ENCODE results near the gene SELP. TPM values are rescaled to one million over a fixed set of nuclear protein-coding genes. Genes with fewer than 3 reads are reported as not detected.

Gene SELP
- total RNA-seq, 2 experiments from 2014 or later = 0.13 TPM; not detected in 1

GRCh38 chr1:169651035-169651434, 21.1 kb upstream of the SELP start:
- POLR2A ChIA-PET = no interaction called here

GRCh38 chr1:169650551-169650950, 20.6 kb upstream of the SELP start:
- CTCF ChIA-PET = interaction anchor here (0.9 to 1.5 kb wide), 2 partner anchors 11 to 62 kb away, joined by 3 to 5 read pairs; no protein-coding TSS in a partner anchor
- ATAC-seq = no peak
- Mint-ChIP-seq H3K4me1 (ENCODE audit: low read depth) (peaks cover 24% of the 10 kb centered on the region), H3K4me3 (no peak overlapping the region), H3K27me3 (ENCODE audit: low read depth) (no peaks in the 10 kb centered on the region), H3K9me3 (ENCODE audit: insufficient read depth) (peaks cover 6% of the 10 kb centered on the region), H3K27ac (no peak overlapping the region), H3K36me3 (ENCODE audit: low read depth) (peaks cover 3% of the 10 kb centered on the region)
- DNase-seq = no peak
- POLR2A ChIA-PET = no interaction called here

More at GRCh38 chr1:169651035-169651434, 21.1 kb upstream of the SELP start:
- H3K27ac Mint-ChIP-seq = no peak overlapping the region
- peaks cover 6% of the 10 kb centered on the region for H3K9me3 Mint-ChIP-seq (ENCODE audit: insufficient read depth)
- CTCF ChIA-PET = interaction anchor here (1.5 kb wide), 1 partner anchor 12 kb away, joined by 3 read pairs; no protein-coding TSS in a partner anchor
- no peak overlapping the region for H3K4me3 Mint-ChIP-seq
- peaks cover 3% of the 10 kb centered on the region for H3K36me3 Mint-ChIP-seq (ENCODE audit: low read depth)
- H3K27me3 Mint-ChIP-seq (ENCODE audit: low read depth) = no peaks in the 10 kb centered on the region
- H3K4me1 Mint-ChIP-seq (ENCODE audit: low read depth) = peaks cover 29% of the 10 kb centered on the region
- ATAC-seq = no peak
- no peak for DNase-seq

- DNase-seq = no peak
- Mint-ChIP-seq H3K36me3 (ENCODE audit: low read depth) (peaks cover 5% of the 10 kb centered on the region), H3K4me3 (no peak overlapping the region), H3K4me1 (ENCODE audit: low read depth) (peaks cover 21% of the 10 kb centered on the region), H3K27me3 (ENCODE audit: low read depth) (no peaks in the 10 kb centered on the region), H3K9me3 (ENCODE audit: insufficient read depth) (peaks cover 6% of the 10 kb centered on the region), H3K27ac (peak overlapping the region; percentile 22)
- ChIA-PET CTCF (interaction anchor here (0.6 kb wide), 1 partner anchor 22 kb away, joined by 3 read pairs; no protein-coding TSS in a partner anchor), POLR2A (no interaction called here)
- ATAC-seq = no peak
Measured at GRCh38 chr1:169648709-169649108, 18.8 kb upstream of the SELP start.

- H3K4me3 Mint-ChIP-seq = no peak overlapping the region
- peaks cover 21% of the 10 kb centered on the region for H3K4me1 Mint-ChIP-seq (ENCODE audit: low read depth)
- no peak overlapping the region for H3K27ac Mint-ChIP-seq
- POLR2A ChIA-PET = no interaction called here
- peaks cover 6% of the 10 kb centered on the region for H3K9me3 Mint-ChIP-seq (ENCODE audit: insufficient read depth)
- no peak for ATAC-seq
- H3K36me3 Mint-ChIP-seq (ENCODE audit: low read depth) = peaks cover 5% of the 10 kb centered on the region
- DNase-seq = no peak
- CTCF ChIA-PET = interaction anchor here (0.6 to 1.0 kb wide), 2 partner anchors 21 to 45 kb away, joined by 3 read pairs; no protein-coding TSS in a partner anchor
- no peaks in the 10 kb centered on the region for H3K27me3 Mint-ChIP-seq (ENCODE audit: low read depth)
Measured at GRCh38 chr1:169648187-169648586, 18.3 kb upstream of the SELP start.

GRCh38 chr1:169647512-169647911, 17.6 kb upstream of the SELP start:
- ChIA-PET CTCF (interaction anchor here (1.0 kb wide), 1 partner anchor 45 kb away, joined by 3 read pairs; no protein-coding TSS in a partner anchor), POLR2A (no interaction called here)
- Mint-ChIP-seq H3K9me3 (ENCODE audit: insufficient read depth) (peaks cover 6% of the 10 kb centered on the region), H3K36me3 (ENCODE audit: low read depth) (peaks cover 5% of the 10 kb centered on the region), H3K27me3 (ENCODE audit: low read depth) (no peaks in the 10 kb centered on the region), H3K27ac (no peak overlapping the region), H3K4me3 (no peak overlapping the region), H3K4me1 (ENCODE audit: low read depth) (peaks cover 21% of the 10 kb centered on the region)
- DNase-seq (no peak), ATAC-seq (no peak)

GRCh38 chr1:169644297-169644696, 14.4 kb upstream of the SELP start:
- Mint-ChIP-seq H3K36me3 (ENCODE audit: low read depth) (peaks cover 5% of the 10 kb centered on the region), H3K9me3 (ENCODE audit: insufficient read depth) (peaks cover 6% of the 10 kb centered on the region), H3K4me1 (ENCODE audit: low read depth) (peaks cover 17% of the 10 kb centered on the region), H3K4me3 (no peak overlapping the region), H3K27me3 (ENCODE audit: low read depth) (no peaks in the 10 kb centered on the region), H3K27ac (no peak overlapping the region)
- DNase-seq = no peak
- CTCF ChIA-PET = interaction anchor here (2.5 kb wide), 1 partner anchor 43 kb away, joined by 10 read pairs; no protein-coding TSS in a partner anchor
- no peak for ATAC-seq
- POLR2A ChIA-PET = no interaction called here

GRCh38 chr1:169634877-169635276, 5.0 kb upstream of the SELP start:
- peaks cover 31% of the 10 kb centered on the region for H3K9me3 Mint-ChIP-seq (ENCODE audit: insufficient read depth)
- ChIA-PET POLR2A (no interaction called here), CTCF (interaction anchor here (1.0 to 1.3 kb wide), 2 partner anchors 33 to 83 kb away, joined by 3 read pairs; no protein-coding TSS in a partner anchor)
- peaks cover 6% of the 10 kb centered on the region for H3K4me1 Mint-ChIP-seq (ENCODE audit: low read depth)
- ATAC-seq (no peak), DNase-seq (no peak)
- H3K36me3 Mint-ChIP-seq (ENCODE audit: low read depth) = peaks cover 21% of the 10 kb centered on the region
- H3K27ac Mint-ChIP-seq = no peak overlapping the region
- no peaks in the 10 kb centered on the region for H3K27me3 Mint-ChIP-seq (ENCODE audit: low read depth)
- no peak overlapping the region for H3K4me3 Mint-ChIP-seq

GRCh38 chr1:169634145-169634544, 4.2 kb upstream of the SELP start:
- DNase-seq = no peak
- no peak overlapping the region for H3K27ac Mint-ChIP-seq
- peaks cover 21% of the 10 kb centered on the region for H3K36me3 Mint-ChIP-seq (ENCODE audit: low read depth)
- peaks cover 31% of the 10 kb centered on the region for H3K9me3 Mint-ChIP-seq (ENCODE audit: insufficient read depth)
- no peak for ATAC-seq
- POLR2A ChIA-PET = no interaction called here
- CTCF ChIA-PET = interaction anchor here (1.0 to 1.3 kb wide), 2 partner anchors 33 to 82 kb away, joined by 3 read pairs; no protein-coding TSS in a partner anchor
- H3K4me1 Mint-ChIP-seq (ENCODE audit: low read depth) = peaks cover 10% of the 10 kb centered on the region
- H3K27me3 Mint-ChIP-seq (ENCODE audit: low read depth) = no peaks in the 10 kb centered on the region
- no peak overlapping the region for H3K4me3 Mint-ChIP-seq

GRCh38 chr1:169631249-169631648, 1.3 kb upstream of the SELP start:
- H3K9me3 Mint-ChIP-seq (ENCODE audit: insufficient read depth) = peaks cover 26% of the 10 kb centered on the region
- no peak overlapping the region for H3K4me3 Mint-ChIP-seq
- peaks cover 17% of the 10 kb centered on the region for H3K36me3 Mint-ChIP-seq (ENCODE audit: low read depth)
- DNase-seq (no peak), ATAC-seq (no peak)
- H3K4me1 Mint-ChIP-seq (ENCODE audit: low read depth) = peaks cover 27% of the 10 kb centered on the region
- ChIA-PET POLR2A (no interaction called here), CTCF (interaction anchor here (0.7 to 0.9 kb wide), 2 partner anchors 14 to 46 kb away, joined by 3 read pairs; no protein-coding TSS in a partner anchor)
- no peak overlapping the region for H3K27ac Mint-ChIP-seq
- H3K27me3 Mint-ChIP-seq (ENCODE audit: low read depth) = no peaks in the 10 kb centered on the region

GRCh38 chr1:169624912-169625311, 5.0 kb downstream of the SELP start:
- H3K36me3 Mint-ChIP-seq (ENCODE audit: low read depth) = peaks cover 3% of the 10 kb centered on the region
- no peak overlapping the region for H3K4me3 Mint-ChIP-seq
- peak overlapping the region; percentile 28 for H3K27ac Mint-ChIP-seq
- no peaks in the 10 kb centered on the region for H3K9me3 Mint-ChIP-seq (ENCODE audit: insufficient read depth)
- peaks cover 57% of the 10 kb centered on the region for H3K4me1 Mint-ChIP-seq (ENCODE audit: low read depth)
- ChIA-PET CTCF (interaction anchor here (0.6 to 2.1 kb wide), 6 partner anchors 9 to 79 kb away, joined by 3 to 10 read pairs (median 4); no protein-coding TSS in a partner anchor), POLR2A (interaction anchor here (1.9 kb wide), 1 partner anchor 69 kb away, joined by 5 read pairs; no protein-coding TSS in a partner anchor)
- no peak for ATAC-seq
- no peak for DNase-seq
- H3K27me3 Mint-ChIP-seq (ENCODE audit: low read depth) = no peaks in the 10 kb centered on the region

- ATAC-seq = no peak
- Mint-ChIP-seq H3K27me3 (ENCODE audit: low read depth) (no peaks in the 10 kb centered on the region), H3K27ac (no peak overlapping the region), H3K4me3 (no peak overlapping the region), H3K9me3 (ENCODE audit: insufficient read depth) (no peaks in the 10 kb centered on the region), H3K4me1 (ENCODE audit: low read depth) (peaks cover 49% of the 10 kb centered on the region), H3K36me3 (ENCODE audit: low read depth) (peaks cover 3% of the 10 kb centered on the region)
- DNase-seq = no peak
- POLR2A ChIA-PET = no interaction called here
- CTCF ChIA-PET = interaction anchor here (1.1 to 2.1 kb wide), 2 partner anchors 9 to 12 kb away, joined by 5 to 6 read pairs; no protein-coding TSS in a partner anchor
Measured at GRCh38 chr1:169624122-169624521, 5.8 kb downstream of the SELP start.

- CTCF ChIA-PET = interaction anchor here (0.8 to 2.2 kb wide), 5 partner anchors 12 to 89 kb away, joined by 3 to 11 read pairs (median 5); partner anchors contain the start of gene F5
- ATAC-seq (no peak), DNase-seq (no peak)
- POLR2A ChIA-PET = interaction anchor here (0.6 kb wide), 1 partner anchor 1674 kb away, joined by 4 read pairs; no protein-coding TSS in a partner anchor
- Mint-ChIP-seq H3K27me3 (ENCODE audit: low read depth) (no peaks in the 10 kb centered on the region), H3K27ac (no peak overlapping the region), H3K4me1 (ENCODE audit: low read depth) (peaks cover 41% of the 10 kb centered on the region), H3K9me3 (ENCODE audit: insufficient read depth) (no peaks in the 10 kb centered on the region), H3K4me3 (no peak overlapping the region), H3K36me3 (ENCODE audit: low read depth) (peaks cover 3% of the 10 kb centered on the region)
Measured at GRCh38 chr1:169623132-169623926, 6.6 kb downstream of the SELP start.

Measured in activated CD8-positive, alpha-beta T cell treated with anti-CD3 and anti-CD28 coated beads, Interleukin-2, amount 10 ng/mL, durations not matched to agents 7 days and 5 days (primary cell).